HCEC 1CT (cell line): ENCODE results near the gene BCAS1.
A peak's percentile ranks its signal among the peaks of the same experiment; 100 is the strongest.
"Not testable (repeated sequence)": the region's sequence is repeated elsewhere in the genome, so short reads cannot be mapped to it uniquely, and the experiment has no call there.

Source experiments
- DNase-seq: peaks from one replicate; pipeline ENCODE4 v3.0.0-alpha.2; 2017

BCAS1 gene

GRCh38 chr20:54013471-54013870 lies 56.9 kb downstream of the BCAS1 start:
- no peak for DNase-seq

GRCh38 chr20:54011346-54011745 lies 59.0 kb downstream of the BCAS1 start:
- DNase-seq = no peak

- not testable (repeated sequence) for DNase-seq
These were observed 64.2 kb downstream of the BCAS1 start for GRCh38 chr20:54006216-54006615.

GRCh38 chr20:54005524-54005923 lies 64.9 kb downstream of the BCAS1 start:
- DNase-seq = no peak

GRCh38 chr20:54004445-54004844 lies 65.9 kb downstream of the BCAS1 start:
- DNase-seq = no peak

GRCh38 chr20:54002741-54003140 lies 67.7 kb downstream of the BCAS1 start:
- no peak for DNase-seq

- DNase-seq = no peak
These were observed 68.3 kb downstream of the BCAS1 start for GRCh38 chr20:54002056-54002575.

GRCh38 chr20:54000914-54001313 lies 69.5 kb downstream of the BCAS1 start:
- DNase-seq = no peak

GRCh38 chr20:54000262-54000661 lies 70.1 kb downstream of the BCAS1 start:
- DNase-seq = no peak

GRCh38 chr20:53999077-53999476 lies 71.3 kb downstream of the BCAS1 start:
- DNase-seq = no peak

GRCh38 chr20:53996584-53997486 lies 73.6 kb downstream of the BCAS1 start:
- DNase-seq = no peak

- no peak for DNase-seq
These were observed 74.4 kb downstream of the BCAS1 start for GRCh38 chr20:53995949-53996348.

GRCh38 chr20:53994088-53994487 lies 76.3 kb downstream of the BCAS1 start:
- no peak for DNase-seq

- DNase-seq = no peak
These were observed 77.1 kb downstream of the BCAS1 start for GRCh38 chr20:53993310-53993709.

- DNase-seq = no peak
These were observed 79.5 kb downstream of the BCAS1 start for GRCh38 chr20:53990768-53991450.

- no peak for DNase-seq
These were observed 80.4 kb downstream of the BCAS1 start for GRCh38 chr20:53990003-53990402.

- no peak for DNase-seq
These were observed 81.0 kb downstream of the BCAS1 start for GRCh38 chr20:53989401-53989800.

- DNase-seq = no peak
These were observed 84.2 kb downstream of the BCAS1 start for GRCh38 chr20:53986037-53986650.

GRCh38 chr20:53985150-53985518 lies 85.3 kb downstream of the BCAS1 start:
- DNase-seq = no peak

GRCh38 chr20:53984356-53985149 lies 85.8 kb downstream of the BCAS1 start:
- DNase-seq = peak; percentile 23

GRCh38 chr20:53983401-53983800 lies 87.0 kb downstream of the BCAS1 start:
- DNase-seq = no peak

GRCh38 chr20:53982624-53983023 lies 87.8 kb downstream of the BCAS1 start:
- DNase-seq = no peak
